WI38 (cell line): Measurements from ENCODE around the gene MGLL.

Experiments
- H3K4me3 ChIP-seq: 2 replicates; pipeline ENCODE4 v1.5.1; 2011; ENCODE audit warnings: low read depth, mild to moderate bottlenecking, control low read depth, low read length
- TF ChIP-seq, protein P1 (sequence below): IDR thresholded peaks from 2 replicates; pipeline ENCODE4 v1.5.1; 2012; ENCODE audit warnings: low read depth, mild to moderate bottlenecking, control low read depth, low read length

The MGLL gene

DNA sequence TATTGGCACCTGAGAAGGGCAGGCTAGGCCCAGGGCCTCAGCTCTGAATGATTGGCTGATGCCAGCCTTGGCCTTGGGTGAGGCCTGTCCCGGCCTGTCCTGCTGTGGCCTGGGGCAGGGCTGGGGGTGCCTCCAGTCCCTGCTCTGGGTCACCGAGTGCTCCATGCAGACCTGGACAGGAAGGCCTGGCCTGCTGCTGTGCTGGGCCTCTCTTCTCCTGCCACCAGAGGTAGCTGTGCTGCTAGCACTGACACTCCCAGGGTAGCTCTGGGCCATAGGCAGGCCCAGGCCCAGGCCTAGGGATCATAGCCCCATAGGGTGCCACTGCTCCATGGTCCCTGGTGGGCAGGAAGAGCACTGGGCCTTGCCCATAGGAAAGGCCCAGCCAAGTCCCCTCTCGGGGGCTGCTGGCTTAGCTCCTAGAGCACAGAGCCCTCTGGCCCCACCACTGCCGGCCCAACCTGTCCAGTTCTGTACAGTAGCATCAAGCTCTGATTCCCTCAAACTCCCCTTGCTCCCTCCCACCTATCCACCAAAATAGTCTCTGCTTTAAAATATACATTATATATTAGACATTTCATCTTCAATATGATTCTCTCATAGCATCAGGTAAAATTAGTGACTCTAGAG lies 131.4 kb downstream of the MGLL start:
- H3K4me3 ChIP-seq: no peak overlapping the region
- TF ChIP-seq, protein P1, sequence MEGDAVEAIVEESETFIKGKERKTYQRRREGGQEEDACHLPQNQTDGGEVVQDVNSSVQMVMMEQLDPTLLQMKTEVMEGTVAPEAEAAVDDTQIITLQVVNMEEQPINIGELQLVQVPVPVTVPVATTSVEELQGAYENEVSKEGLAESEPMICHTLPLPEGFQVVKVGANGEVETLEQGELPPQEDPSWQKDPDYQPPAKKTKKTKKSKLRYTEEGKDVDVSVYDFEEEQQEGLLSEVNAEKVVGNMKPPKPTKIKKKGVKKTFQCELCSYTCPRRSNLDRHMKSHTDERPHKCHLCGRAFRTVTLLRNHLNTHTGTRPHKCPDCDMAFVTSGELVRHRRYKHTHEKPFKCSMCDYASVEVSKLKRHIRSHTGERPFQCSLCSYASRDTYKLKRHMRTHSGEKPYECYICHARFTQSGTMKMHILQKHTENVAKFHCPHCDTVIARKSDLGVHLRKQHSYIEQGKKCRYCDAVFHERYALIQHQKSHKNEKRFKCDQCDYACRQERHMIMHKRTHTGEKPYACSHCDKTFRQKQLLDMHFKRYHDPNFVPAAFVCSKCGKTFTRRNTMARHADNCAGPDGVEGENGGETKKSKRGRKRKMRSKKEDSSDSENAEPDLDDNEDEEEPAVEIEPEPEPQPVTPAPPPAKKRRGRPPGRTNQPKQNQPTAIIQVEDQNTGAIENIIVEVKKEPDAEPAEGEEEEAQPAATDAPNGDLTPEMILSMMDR: peak; percentile 79

DNA sequence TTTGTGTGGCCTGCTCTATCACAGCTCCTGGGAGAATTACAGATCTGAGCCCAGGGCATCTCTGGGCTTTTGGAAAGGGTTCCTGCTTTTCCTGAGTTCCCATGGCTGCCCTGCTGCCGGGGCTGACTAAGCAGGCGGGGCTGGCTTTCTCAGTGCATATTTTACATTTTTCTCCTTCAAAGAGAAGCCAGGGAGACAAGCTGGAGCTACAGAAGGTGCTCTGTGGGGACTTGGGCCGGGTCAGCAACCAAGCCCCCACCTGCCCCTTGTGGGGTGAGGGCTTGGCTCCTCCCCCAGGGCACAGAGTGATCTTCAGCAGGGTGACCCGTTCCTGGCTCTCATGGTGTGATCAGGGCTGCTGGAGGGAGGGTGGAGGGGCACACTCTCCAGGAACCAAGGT lies 132.2 kb downstream of the MGLL start:
- H3K4me3 ChIP-seq: no peak overlapping the region
- TF ChIP-seq, protein P1: no peak

DNA sequence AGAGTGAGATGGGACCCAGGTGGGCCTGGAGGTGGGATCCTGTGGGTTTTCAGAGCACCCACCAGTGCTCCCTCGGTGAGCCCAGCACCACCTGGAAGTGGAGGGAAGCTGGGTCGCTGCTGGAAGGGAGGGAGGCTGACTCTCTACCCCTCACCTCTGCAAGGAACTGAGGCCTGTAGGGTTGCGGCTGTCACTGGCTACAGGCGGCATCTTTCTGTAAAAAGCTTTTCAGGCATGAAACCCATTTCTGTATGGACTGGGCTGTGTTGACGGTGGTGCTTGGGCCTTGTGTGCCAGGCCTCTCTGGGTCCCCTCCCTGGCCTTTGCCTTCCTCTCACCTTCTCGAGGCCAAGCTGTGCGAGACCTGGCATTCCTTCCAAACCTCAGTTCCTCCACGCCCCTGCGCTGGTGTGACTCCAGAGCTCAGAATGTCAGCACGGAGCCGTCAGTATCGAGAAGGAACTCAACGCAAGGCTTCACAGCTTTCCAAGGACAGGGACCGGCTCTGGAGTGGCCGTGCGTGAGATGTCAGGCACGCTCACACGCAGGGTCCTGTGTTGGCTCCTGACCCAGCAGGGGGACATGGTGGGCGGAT lies 133.0 kb downstream of the MGLL start:
- TF ChIP-seq, protein P1: no peak
- H3K4me3 ChIP-seq: no peak overlapping the region

DNA sequence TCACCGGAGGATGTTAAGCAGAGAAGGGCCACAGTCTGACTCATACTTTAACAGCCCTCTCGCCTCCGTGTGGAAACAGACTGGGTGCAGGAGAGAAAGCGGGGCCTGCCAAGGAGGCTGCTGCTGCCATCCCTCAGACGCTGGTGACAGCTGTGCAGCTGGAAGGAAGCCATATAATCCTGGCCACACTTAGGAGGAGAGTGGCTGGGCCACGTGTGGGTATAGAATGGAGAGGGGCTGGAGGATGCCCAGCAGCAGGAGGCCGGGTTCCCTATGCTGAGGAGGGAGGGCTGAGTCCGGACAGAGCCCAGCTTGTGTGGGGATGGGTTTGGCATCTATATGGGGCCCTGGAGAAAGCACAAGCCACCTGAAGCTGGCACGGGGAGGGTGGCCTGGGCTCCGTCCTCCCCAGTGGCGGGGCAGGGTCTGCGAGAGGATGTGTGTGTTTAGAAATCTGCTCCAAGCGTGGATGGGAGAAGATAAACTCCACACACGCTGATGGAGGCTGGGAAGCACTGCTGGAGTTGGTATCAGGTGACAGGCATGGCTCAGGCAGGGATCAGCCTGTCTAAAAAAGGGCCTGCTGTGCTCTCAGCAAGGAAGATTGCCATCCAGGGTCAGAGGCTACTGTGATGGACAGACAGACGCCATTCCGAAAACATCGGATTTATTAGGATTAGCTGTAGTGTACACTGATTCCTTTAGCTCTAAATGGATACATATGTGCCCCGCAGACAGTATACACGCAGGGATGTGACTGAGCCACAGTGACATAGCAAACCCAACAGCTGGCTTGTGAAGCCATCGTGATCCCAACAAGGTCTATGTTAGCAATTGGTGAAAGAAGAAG lies 133.7 kb downstream of the MGLL start:
- TF ChIP-seq, protein P1: no peak
- H3K4me3 ChIP-seq: no peak overlapping the region

DNA sequence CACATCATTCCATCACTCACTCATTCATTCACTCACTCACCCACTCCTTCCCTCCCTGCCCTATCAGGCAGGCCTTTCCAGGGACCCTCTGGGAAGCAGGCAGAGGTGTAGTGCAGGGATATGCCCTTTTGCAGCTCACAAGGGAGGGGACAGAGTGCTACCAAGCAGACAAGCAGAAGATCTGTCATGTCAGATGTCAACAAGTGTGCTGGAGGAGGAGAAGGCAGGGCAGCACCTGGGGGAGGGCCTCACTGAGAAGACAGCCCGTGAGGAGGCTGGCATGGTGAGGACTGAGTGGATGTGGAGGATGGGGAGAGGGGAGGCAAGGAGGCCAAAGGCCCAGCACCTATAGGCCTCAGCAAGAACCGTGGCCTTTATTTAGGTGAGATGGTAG lies 134.3 kb downstream of the MGLL start:
- TF ChIP-seq, protein P1: no peak
- H3K4me3 ChIP-seq: no peak overlapping the region

DNA sequence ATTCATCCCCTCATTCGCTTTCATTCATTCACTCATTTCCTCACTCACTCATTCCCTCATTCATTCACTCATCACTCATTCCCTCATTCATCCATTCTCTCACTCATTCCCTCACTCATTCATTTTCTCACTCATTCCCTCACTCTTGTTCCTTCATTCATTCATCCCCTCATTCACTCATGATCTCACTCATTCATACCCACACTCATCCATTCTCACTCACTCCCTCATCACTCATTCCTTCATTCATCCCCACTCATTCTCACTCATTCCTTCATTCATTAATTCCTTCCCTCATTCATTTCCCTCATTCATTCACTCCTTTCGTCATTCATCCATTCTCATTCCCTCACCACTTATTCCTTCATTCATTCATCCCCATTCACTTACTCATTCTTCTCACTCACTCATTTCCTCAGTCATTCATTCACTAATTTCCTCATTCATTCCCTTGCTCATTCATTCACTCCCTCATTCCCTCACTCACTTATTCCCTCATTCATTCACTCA lies 135.0 kb downstream of the MGLL start:
- no peak overlapping the region for H3K4me3 ChIP-seq
- TF ChIP-seq, protein P1: no peak

DNA sequence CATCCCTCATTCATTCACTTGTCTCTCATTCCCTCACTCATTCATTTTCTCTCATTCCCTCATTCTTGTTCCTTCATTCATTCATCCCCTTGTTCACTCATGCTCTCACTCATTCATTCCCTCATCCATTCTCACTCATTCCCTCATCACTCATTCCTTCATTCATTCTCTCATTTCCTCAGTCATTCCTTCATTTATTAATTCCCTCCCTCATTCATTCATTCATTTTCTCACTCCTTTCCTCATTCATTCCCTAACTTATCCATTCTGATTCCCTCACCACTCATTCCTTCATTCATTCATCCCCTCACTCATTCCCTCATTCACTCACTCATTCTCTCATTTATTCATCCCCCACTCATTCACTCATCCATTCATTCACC lies 135.8 kb downstream of the MGLL start:
- no peak overlapping the region for H3K4me3 ChIP-seq
- TF ChIP-seq, protein P1: no peak
